Inflammatory macrophage treated with lipopolysaccharide for 4 hours (primary cell): Measurements from ENCODE around the gene CMYA5.

Experiments used
- DNase-seq: peaks from one replicate; pipeline ENCODE4 v3.0.0-alpha.2; 2020

Gene CMYA5

DNA sequence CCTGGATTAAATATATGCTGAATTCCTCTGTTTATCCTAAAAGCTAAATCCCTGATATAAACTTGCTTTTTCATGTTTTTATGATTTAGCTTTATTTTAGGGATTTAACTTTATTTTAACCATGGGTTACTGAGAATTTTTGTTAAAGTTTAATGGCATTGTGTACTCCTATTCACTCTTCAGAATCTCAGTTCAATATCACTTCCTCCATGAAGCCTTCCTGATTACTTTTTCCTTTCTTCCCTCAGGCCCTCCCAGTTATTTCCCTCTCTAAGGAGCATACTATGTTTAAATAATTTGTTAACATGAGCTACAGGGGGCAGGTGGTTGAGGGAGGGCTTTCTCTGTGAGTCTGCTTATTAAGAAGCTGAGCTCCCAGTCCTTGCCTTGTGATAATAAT lies 151.5 kb downstream of the CMYA5 start:
- no peak for DNase-seq

GRCh38 chr5:79842006-79842881 lies 152.6 kb downstream of the CMYA5 start:
- DNase-seq: no peak

GRCh38 chr5:79842991-79843390 lies 153.4 kb downstream of the CMYA5 start:
- no peak for DNase-seq

DNA sequence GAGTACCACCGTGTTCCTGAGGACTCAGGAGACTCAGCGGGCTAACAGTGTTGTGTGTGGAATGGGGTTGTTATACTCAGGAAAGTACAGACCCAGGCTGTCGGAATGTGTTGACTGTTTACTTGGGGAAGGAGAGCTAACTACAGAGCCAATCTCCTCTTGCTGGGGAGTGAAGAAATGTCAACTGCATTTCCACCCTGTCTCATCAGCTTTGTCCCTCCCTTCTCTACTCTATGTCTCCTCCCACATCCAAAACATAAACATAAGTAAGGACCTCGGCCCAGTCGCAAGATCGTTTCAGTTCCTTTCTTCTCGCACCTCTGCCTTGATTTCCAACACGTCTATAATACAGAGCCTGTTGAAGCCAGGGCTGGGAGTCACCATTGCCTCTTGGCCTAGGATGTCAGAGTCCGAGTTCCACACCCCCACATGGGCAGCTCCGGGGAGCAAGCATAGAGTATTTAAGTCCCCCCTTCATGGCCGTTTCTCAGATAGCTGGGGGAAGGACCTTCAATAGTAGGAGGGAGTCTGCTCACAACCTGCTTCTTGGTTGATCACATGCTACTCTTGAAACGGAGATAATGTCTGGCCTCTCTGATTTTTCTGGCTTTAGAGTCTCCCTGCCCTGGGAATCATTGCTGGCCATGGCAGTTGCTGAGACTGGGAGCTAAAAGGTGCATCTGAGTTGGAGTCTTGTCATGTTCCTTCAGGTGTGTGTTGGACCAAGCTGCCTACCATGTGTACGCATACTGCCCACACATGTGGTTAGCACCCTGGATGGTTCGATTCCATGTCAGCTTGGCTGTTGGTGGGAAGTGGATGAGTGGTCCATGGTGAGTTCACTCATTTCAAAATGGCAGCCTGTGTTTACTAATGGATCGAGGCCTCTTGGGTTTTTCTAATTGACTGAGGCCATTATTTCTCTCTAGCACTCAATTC lies 154.1 kb downstream of the CMYA5 start:
- no peak for DNase-seq

GRCh38 chr5:79844571-79844970 lies 154.9 kb downstream of the CMYA5 start:
- DNase-seq: no peak

DNA sequence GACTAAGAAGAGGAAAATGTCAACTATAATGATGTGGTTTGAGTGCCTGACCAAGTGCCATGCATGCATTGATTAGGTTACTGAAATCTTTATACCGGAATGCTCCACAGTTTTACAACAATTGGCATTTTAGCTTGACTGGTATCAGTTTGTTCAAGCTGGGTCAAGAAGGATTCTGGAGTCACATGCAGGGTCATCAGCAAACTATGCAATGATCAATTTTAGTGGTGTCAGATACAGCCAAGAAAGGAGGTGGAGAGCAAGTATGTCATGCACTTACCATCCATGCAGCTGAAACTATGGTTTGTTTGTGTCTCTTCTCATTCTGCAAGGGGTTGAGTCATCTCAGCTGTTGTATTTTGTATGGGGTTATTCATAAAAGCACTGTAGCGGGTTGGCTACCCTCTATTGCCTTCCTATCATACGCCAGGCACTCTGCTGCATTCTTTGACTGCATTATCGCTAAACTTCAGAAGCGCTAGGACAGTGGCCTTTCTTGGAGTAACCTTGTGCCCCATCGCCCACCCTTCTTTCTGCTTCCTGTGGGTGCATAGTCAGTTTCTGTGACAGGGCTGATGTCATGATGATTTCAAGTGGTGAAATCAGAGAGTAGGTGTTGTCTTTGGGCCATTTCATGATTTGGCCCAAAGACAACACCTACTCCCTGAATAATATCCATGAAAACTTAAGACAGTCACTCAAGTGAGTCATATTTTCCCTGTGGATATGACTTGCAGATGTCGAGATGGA lies 156.0 kb downstream of the CMYA5 start:
- peak; percentile 20 for DNase-seq

DNA sequence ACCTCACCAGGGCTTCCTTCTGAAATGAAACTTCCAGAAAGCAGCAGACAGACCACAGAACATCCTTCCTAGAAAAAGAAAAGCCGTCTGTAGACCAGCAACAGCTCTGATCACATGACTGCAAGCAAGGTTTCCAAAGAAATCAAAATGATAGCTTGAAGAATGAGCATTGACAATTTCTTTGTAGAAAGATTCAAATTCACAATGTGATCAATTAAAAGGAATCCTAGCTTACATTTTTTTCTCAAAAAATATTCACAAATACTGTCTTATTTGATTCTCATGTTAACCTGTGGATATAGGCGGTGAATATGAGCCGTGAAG lies 156.5 kb downstream of the CMYA5 start:
- no peak for DNase-seq

DNA sequence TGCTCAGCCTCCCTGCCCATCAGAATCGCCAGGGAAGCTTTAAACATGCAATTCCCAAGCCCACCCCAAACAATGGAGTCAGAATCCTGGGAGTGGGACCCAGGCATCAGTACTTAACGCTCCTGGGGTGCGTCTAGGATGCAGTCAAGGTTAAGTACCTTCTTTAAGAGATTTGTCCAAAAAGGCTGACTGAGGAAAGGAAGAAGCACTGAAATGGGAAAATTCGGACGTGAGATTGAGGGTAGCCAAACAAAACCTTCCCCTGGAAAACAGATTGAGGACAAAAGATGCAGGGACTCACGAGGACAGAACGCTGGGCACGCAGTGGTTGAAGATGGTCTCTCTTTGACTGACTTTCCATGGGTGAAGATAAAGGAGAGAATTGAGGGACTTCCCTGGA lies 157.9 kb downstream of the CMYA5 start:
- no peak for DNase-seq

DNA sequence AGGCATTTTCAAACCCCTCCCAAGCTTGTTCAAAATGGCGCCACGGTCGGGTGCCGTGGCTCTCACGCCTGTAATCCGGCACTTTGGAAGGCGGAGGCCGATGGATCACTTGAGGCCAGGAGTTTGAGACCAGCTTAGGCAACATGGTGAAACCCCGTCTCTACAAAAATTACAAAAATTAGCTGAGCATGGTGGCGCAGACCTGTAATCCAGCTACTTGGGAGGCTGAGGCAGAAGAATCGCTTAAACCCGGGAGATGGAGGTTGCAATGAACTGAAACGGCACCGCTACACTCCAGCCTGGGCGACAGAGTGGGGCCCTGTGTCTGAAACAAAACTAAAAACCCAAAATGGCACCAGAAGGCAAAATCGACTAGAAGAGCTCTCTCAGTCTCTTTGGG lies 159.4 kb downstream of the CMYA5 start:
- no peak for DNase-seq
